ENCODE results near the gene YBX3. TPM values are rescaled to one million over a fixed set of nuclear protein-coding genes. Genes with fewer than 3 reads are reported as not detected.

YBX3 gene
- total RNA-seq, 1 experiment from 2014 or later = 567 TPM

DNA sequence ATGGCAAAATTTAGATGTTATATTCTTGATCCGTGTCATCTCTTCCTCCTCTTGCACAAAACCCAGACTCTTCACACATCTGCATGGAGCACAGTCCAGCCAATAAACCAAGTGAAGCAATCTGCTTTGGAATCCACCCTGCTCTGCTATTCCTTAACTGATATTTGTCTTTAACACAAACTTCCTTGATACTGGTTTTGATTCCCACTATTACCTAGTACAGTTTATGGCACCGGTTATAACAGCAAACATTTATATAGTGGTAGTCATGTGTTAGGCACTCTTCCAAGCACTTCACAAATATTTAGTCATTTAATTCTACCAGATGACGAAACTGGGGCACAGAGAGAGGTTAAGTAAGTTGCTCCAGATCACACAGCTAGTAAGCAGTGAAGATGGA, 61.8 kb downstream of the YBX3 start:
- TF ChIP-seq, protein P1, sequence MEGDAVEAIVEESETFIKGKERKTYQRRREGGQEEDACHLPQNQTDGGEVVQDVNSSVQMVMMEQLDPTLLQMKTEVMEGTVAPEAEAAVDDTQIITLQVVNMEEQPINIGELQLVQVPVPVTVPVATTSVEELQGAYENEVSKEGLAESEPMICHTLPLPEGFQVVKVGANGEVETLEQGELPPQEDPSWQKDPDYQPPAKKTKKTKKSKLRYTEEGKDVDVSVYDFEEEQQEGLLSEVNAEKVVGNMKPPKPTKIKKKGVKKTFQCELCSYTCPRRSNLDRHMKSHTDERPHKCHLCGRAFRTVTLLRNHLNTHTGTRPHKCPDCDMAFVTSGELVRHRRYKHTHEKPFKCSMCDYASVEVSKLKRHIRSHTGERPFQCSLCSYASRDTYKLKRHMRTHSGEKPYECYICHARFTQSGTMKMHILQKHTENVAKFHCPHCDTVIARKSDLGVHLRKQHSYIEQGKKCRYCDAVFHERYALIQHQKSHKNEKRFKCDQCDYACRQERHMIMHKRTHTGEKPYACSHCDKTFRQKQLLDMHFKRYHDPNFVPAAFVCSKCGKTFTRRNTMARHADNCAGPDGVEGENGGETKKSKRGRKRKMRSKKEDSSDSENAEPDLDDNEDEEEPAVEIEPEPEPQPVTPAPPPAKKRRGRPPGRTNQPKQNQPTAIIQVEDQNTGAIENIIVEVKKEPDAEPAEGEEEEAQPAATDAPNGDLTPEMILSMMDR (conservative IDR thresholded peaks at IDR 0.05) = no peak
- TF ChIP-seq EZH2 (IDR thresholded peaks at IDR 0.05; ENCODE audit: low read depth) = no peak

DNA sequence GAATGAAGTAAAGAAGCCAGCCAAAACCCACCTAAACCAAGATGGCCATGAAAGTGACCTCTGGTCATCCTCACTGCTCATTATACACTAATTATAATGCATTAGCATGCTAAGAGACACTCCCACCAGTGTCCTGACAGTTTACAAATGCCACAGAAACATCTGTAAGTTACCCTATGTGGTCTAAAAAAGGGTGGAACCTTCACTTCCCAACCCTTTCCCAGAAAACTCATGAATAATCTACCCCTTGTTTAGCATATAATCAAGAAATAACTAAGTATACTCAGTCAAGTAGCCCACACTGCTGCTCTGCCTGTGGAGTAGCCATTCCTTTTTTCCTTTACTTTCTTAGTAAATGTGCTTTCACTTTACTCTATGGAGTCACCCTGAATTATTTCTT, 69.1 kb downstream of the YBX3 start:
- CTCF ChIA-PET = no interaction called here
- peaks cover 3% of the 10 kb centered on the region; the same call in 1 of the 2 replicates for H3K9me3 ChIP-seq (ENCODE audit: insufficient read depth, low read depth)
- no peaks in the 10 kb centered on the region for H3K27me3 ChIP-seq (ENCODE audit: insufficient read depth, low read depth)
- H3K79me2 ChIP-seq (ENCODE audit: low read depth) = no peaks in the 10 kb centered on the region
- no peaks in the 10 kb centered on the region for H3K4me1 ChIP-seq (replicated peaks; ENCODE audit: insufficient read depth)
- no peaks in the 10 kb centered on the region for H3K36me3 ChIP-seq (ENCODE audit: low read depth)
- no peaks in the 10 kb centered on the region for H4K20me1 ChIP-seq (ENCODE audit: insufficient read depth)
- DNase-seq = no peak
- TF ChIP-seq, protein P1 (conservative IDR thresholded peaks at IDR 0.05) = no peak
- no peak for TF ChIP-seq EZH2 (IDR thresholded peaks at IDR 0.05; ENCODE audit: low read depth)
- BruUV-seq (replicated peaks) = no TSS peak
- no peak overlapping the region for H3K27ac ChIP-seq
- H3K4me2 ChIP-seq = no peak overlapping the region
- no peaks in the 10 kb centered on the region for H3K9me2 ChIP-seq (ENCODE audit: insufficient read depth)
- no peak overlapping the region for H3K4me3 ChIP-seq
- POLR2A ChIA-PET (ENCODE audit: unreplicated experiment) = no interaction called here
- intact Hi-C loops (cut with micrococcal nuclease; ENCODE audit: unreplicated experiment) = no loop called here
- peaks cover 1% of the 10 kb centered on the region; the same call in 1 of the 2 replicates for H3F3A ChIP-seq (ENCODE audit: insufficient read depth, low read depth)
- no peak overlapping the region for H2AFZ ChIP-seq

More for the DNA sequence above, 61.8 kb downstream of the YBX3 start:
- no peaks in the 10 kb centered on the region for H3K4me1 ChIP-seq (replicated peaks; ENCODE audit: insufficient read depth)
- intact Hi-C loops (cut with micrococcal nuclease; ENCODE audit: unreplicated experiment) = no loop called here
- H2AFZ ChIP-seq = no peak overlapping the region
- H3K79me2 ChIP-seq (ENCODE audit: low read depth) = no peaks in the 10 kb centered on the region
- no TSS peak for BruUV-seq (replicated peaks)
- no peaks in the 10 kb centered on the region for H3F3A ChIP-seq (ENCODE audit: insufficient read depth, low read depth)
- no peak overlapping the region for H3K27ac ChIP-seq
- H3K27me3 ChIP-seq (ENCODE audit: insufficient read depth, low read depth) = no peaks in the 10 kb centered on the region
- H3K4me2 ChIP-seq = no peak overlapping the region
- H3K36me3 ChIP-seq (ENCODE audit: low read depth) = no peaks in the 10 kb centered on the region
- peak in 1 of 2 experiments; percentile 56 for DNase-seq
- POLR2A ChIA-PET (ENCODE audit: unreplicated experiment) = no interaction called here
- peaks cover 3% of the 10 kb centered on the region; the same call in 1 of the 2 replicates for H3K9me3 ChIP-seq (ENCODE audit: insufficient read depth, low read depth)
- H3K4me3 ChIP-seq = no peak overlapping the region
- no peaks in the 10 kb centered on the region for H3K9me2 ChIP-seq (ENCODE audit: insufficient read depth)
- no peaks in the 10 kb centered on the region for H4K20me1 ChIP-seq (ENCODE audit: insufficient read depth)
- CTCF ChIA-PET = no interaction called here

DNA sequence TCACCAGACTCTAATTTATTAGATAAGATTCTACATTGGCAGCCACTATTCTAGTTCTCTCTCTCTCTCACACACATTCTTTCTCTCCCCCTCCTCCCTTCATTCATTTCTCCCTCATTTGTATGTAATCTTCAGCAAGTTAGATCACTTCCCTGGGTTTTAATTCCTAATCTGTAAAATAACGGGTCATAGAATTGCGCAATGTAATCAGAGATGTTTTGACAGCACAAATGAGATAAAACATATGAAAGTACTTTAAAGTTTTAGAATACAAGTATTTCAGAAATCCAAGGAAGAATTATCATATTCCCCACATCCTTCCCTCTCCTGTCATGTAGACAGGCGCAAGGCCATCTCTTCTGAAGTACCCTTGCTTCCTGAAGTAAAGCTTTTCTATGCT, 70.9 kb downstream of the YBX3 start:
- intact Hi-C loops (cut with micrococcal nuclease; ENCODE audit: unreplicated experiment) = no loop called here

More for the DNA sequence above, 70.9 kb downstream of the YBX3 start:
- Histone ChIP-seq H4K20me1 (ENCODE audit: insufficient read depth) (no peaks in the 10 kb centered on the region), H3K4me2 (no peak overlapping the region), H3K9me3 (ENCODE audit: insufficient read depth, low read depth) (peaks cover 3% of the 10 kb centered on the region; the same call in 1 of the 2 replicates), H3K36me3 (ENCODE audit: low read depth) (no peaks in the 10 kb centered on the region), H2AFZ (no peak overlapping the region), H3K4me1 (replicated peaks; ENCODE audit: insufficient read depth) (no peaks in the 10 kb centered on the region), H3F3A (ENCODE audit: insufficient read depth, low read depth) (peaks cover 4% of the 10 kb centered on the region; the same call in 1 of the 2 replicates), H3K4me3 (no peak overlapping the region), H3K27me3 (ENCODE audit: insufficient read depth, low read depth) (no peaks in the 10 kb centered on the region), H3K79me2 (ENCODE audit: low read depth) (no peaks in the 10 kb centered on the region), H3K27ac (no peak overlapping the region), H3K9me2 (ENCODE audit: insufficient read depth) (no peaks in the 10 kb centered on the region)
- no peak for DNase-seq
- ChIA-PET POLR2A (ENCODE audit: unreplicated experiment) (no interaction called here), CTCF (no interaction called here)
- BruUV-seq (replicated peaks) = no TSS peak
- TF ChIP-seq, protein P1 (conservative IDR thresholded peaks at IDR 0.05) = no peak
- no peak for TF ChIP-seq EZH2 (IDR thresholded peaks at IDR 0.05; ENCODE audit: low read depth)

Other genes starting within 250 kb of the YBX3 start
- gene EIF2S3B, start 217.4 kb downstream of the YBX3 start, total RNA-seq (2021) = 0.96 and 1.0 TPM in 2 replicates
- gene MAGOHB, start 109.7 kb downstream of the YBX3 start, total RNA-seq (2021) = 53.8 and 91.4 TPM in 2 replicates
- 7.8 and 16.9 TPM in 2 replicates for gene STYK1, start 49.3 kb downstream of the YBX3 start, total RNA-seq (2021)
- not detected in 2 replicates for gene TAS2R7, start 79.3 kb upstream of the YBX3 start, total RNA-seq (2021)
- gene TAS2R8, start 84.0 kb upstream of the YBX3 start, total RNA-seq (2021) = not detected in 2 replicates
- gene TAS2R9, start 86.8 kb upstream of the YBX3 start, total RNA-seq (2021) = not detected in 2 replicates
- gene TAS2R10, start 103.0 kb upstream of the YBX3 start, total RNA-seq (2021) = 1.4 and 2.2 TPM in 2 replicates
- gene PRR4, start 126.2 kb upstream of the YBX3 start, total RNA-seq (2021) = 5.1 and 7.1 TPM in 2 replicates
- 14.4 and 17.2 TPM in 2 replicates for gene PRH1, start 160.9 kb upstream of the YBX3 start, total RNA-seq (2021)
- 1.9 and 2.6 TPM in 2 replicates for gene TAS2R13, start 186.2 kb upstream of the YBX3 start, total RNA-seq (2021)
- gene PRH2, start 205.9 kb upstream of the YBX3 start, total RNA-seq (2021) = not detected in 2 replicates
- gene TAS2R14, start 215.9 kb upstream of the YBX3 start, total RNA-seq (2021) = 1.8 and 3.3 TPM in 2 replicates